GM10266 (cell line): ENCODE measurements around the gene CASQ2.

Source experiments
- DNase-seq: peaks from one replicate; pipeline ENCODE4 v3.0.0; 2012; ENCODE audit errors: extremely low spot score
- CTCF ChIP-seq: IDR thresholded peaks from 2 replicates; pipeline ENCODE4 v1.5.1; 2012; ENCODE audit warnings: mild to moderate bottlenecking, low read depth; ENCODE audit not compliant: control insufficient read depth, insufficient read depth; ENCODE audit errors: missing control alignments

Gene CASQ2

GRCh38 chr1:115768549-115768948 lies at the start of gene CASQ2:
Gene CASQ2, minus strand, starts transcription at chr1:115768714. Its CDS starts 173 bp downstream, at chr1:115768541.
- DNase-seq: no peak
- no peak for TF ChIP-seq CTCF

- DNase-seq: no peak
- no peak for TF ChIP-seq CTCF
Observed at GRCh38 chr1:115815694-115816093, 47.2 kb upstream of the CASQ2 start.

GRCh38 chr1:115814685-115815398 lies 46.3 kb upstream of the CASQ2 start:
- TF ChIP-seq CTCF: no peak
- DNase-seq: no peak

GRCh38 chr1:115813727-115814126 lies 45.2 kb upstream of the CASQ2 start:
- no peak for TF ChIP-seq CTCF
- DNase-seq: no peak

GRCh38 chr1:115811140-115811828 lies 42.8 kb upstream of the CASQ2 start:
- TF ChIP-seq CTCF: no peak
- DNase-seq: no peak

GRCh38 chr1:115810609-115811008 lies 42.1 kb upstream of the CASQ2 start:
- no peak for TF ChIP-seq CTCF

GRCh38 chr1:115809847-115810246 lies 41.3 kb upstream of the CASQ2 start:
- TF ChIP-seq CTCF: no peak
- DNase-seq: no peak

More at GRCh38 chr1:115810609-115811008, 42.1 kb upstream of the CASQ2 start:
- no peak for DNase-seq
